ENCODE results near the gene ATP6V1G1. TPM values are rescaled to one million over a fixed set of nuclear protein-coding genes. Genes with fewer than 3 reads are reported as not detected.

ATP6V1G1 gene
- total and polyA plus RNA-seq, 2 experiments from 2014 or later: 166 to 509 TPM

DNA sequence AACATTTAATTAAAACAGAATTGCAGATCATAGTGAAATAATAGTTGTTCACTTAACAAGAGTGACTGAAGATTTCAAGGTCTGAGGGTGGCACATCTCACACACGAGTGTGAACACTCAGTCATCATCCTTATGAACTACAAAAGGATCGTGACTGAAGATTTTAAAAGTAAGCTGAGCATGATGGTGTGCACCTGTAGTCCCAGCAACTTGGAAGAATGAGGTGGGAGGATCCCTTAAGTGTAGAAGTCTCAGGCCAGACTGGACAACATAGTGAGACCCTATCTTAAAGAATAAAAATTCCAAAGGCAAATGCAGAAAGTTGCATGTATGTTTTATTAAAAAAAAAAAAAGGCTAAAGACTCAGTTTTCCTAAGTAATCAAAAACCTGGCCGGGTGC, 22.4 kb upstream of the ATP6V1G1 start:
- Histone ChIP-seq H3K27ac (ENCODE audit: low read depth) (no peak overlapping the region), H3K9me2 (ENCODE audit: insufficient read depth) (no peaks in the 10 kb centered on the region), H3K79me2 (replicated peaks; ENCODE audit: insufficient read depth) (no peaks in the 10 kb centered on the region), H2AFZ (no peak overlapping the region), H3K4me1 (ENCODE audit: insufficient read depth) (no peaks in the 10 kb centered on the region), H3K27me3 (ENCODE audit: insufficient read depth) (no peaks in the 10 kb centered on the region), H4K20me1 (replicated peaks; ENCODE audit: insufficient read depth) (no peaks in the 10 kb centered on the region), H3K4me2 (no peak overlapping the region), H3K36me3 (ENCODE audit: insufficient read depth) (no peaks in the 10 kb centered on the region), H3K4me3 (no peak overlapping the region), H3F3A (replicated peaks; ENCODE audit: low read depth) (no peaks in the 10 kb centered on the region)
- Mint-ChIP-seq H3K9me3 (no peaks in the 10 kb centered on the region), H3K4me1 (no peaks in the 10 kb centered on the region; the same call in 2 of the 3 replicates), H3K27ac (no peak overlapping the region), H3K27me3 (ENCODE audit: insufficient read depth, low read depth, poor library complexity) (peaks cover 3% of the 10 kb centered on the region), H3K36me3 (ENCODE audit: low read depth) (no peaks in the 10 kb centered on the region), H3K4me3 (no peak overlapping the region)
- no peak for DNase-seq (ENCODE audit: low spot score)
- no peak for TF ChIP-seq STAT1 (IDR thresholded peaks at IDR 0.05; ENCODE audit: unreplicated experiment)
- TF ChIP-seq POLR2AphosphoS5 (IDR thresholded peaks at IDR 0.05; ENCODE audit: low read depth): no peak
- TF ChIP-seq, protein P1, sequence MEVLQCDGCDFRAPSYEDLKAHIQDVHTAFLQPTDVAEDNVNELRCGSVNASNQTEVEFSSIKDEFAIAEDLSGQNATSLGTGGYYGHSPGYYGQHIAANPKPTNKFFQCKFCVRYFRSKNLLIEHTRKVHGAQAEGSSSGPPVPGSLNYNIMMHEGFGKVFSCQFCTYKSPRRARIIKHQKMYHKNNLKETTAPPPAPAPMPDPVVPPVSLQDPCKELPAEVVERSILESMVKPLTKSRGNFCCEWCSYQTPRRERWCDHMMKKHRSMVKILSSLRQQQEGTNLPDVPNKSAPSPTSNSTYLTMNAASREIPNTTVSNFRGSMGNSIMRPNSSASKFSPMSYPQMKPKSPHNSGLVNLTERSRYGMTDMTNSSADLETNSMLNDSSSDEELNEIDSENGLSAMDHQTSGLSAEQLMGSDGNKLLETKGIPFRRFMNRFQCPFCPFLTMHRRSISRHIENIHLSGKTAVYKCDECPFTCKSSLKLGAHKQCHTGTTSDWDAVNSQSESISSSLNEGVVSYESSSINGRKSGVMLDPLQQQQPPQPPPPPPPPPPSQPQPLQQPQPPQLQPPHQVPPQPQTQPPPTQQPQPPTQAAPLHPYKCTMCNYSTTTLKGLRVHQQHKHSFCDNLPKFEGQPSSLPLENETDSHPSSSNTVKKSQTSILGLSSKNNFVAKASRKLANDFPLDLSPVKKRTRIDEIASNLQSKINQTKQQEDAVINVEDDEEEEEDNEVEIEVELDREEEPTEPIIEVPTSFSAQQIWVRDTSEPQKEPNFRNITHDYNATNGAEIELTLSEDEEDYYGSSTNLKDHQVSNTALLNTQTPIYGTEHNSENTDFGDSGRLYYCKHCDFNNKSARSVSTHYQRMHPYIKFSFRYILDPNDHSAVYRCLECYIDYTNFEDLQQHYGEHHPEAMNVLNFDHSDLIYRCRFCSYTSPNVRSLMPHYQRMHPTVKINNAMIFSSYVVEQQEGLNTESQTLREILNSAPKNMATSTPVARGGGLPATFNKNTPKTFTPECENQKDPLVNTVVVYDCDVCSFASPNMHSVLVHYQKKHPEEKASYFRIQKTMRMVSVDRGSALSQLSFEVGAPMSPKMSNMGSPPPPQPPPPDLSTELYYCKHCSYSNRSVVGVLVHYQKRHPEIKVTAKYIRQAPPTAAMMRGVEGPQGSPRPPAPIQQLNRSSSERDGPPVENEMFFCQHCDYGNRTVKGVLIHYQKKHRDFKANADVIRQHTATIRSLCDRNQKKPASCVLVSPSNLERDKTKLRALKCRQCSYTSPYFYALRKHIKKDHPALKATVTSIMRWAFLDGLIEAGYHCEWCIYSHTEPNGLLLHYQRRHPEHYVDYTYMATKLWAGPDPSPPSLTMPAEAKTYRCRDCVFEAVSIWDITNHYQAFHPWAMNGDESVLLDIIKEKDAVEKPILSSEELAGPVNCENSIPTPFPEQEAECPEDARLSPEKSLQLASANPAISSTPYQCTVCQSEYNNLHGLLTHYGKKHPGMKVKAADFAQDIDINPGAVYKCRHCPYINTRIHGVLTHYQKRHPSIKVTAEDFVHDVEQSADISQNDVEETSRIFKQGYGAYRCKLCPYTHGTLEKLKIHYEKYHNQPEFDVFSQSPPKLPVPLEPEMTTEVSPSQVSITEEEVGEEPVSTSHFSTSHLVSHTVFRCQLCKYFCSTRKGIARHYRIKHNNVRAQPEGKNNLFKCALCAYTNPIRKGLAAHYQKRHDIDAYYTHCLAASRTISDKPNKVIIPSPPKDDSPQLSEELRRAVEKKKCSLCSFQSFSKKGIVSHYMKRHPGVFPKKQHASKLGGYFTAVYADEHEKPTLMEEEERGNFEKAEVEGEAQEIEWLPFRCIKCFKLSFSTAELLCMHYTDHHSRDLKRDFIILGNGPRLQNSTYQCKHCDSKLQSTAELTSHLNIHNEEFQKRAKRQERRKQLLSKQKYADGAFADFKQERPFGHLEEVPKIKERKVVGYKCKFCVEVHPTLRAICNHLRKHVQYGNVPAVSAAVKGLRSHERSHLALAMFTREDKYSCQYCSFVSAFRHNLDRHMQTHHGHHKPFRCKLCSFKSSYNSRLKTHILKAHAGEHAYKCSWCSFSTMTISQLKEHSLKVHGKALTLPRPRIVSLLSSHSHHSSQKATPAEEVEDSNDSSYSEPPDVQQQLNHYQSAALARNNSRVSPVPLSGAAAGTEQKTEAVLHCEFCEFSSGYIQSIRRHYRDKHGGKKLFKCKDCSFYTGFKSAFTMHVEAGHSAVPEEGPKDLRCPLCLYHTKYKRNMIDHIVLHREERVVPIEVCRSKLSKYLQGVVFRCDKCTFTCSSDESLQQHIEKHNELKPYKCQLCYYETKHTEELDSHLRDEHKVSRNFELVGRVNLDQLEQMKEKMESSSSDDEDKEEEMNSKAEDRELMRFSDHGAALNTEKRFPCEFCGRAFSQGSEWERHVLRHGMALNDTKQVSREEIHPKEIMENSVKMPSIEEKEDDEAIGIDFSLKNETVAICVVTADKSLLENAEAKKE (CRISPR knock-in tag; IDR thresholded peaks at IDR 0.05): no peak
- TF ChIP-seq, protein P2, sequence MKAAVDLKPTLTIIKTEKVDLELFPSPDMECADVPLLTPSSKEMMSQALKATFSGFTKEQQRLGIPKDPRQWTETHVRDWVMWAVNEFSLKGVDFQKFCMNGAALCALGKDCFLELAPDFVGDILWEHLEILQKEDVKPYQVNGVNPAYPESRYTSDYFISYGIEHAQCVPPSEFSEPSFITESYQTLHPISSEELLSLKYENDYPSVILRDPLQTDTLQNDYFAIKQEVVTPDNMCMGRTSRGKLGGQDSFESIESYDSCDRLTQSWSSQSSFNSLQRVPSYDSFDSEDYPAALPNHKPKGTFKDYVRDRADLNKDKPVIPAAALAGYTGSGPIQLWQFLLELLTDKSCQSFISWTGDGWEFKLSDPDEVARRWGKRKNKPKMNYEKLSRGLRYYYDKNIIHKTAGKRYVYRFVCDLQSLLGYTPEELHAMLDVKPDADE (IDR thresholded peaks at IDR 0.05): no peak
- TF ChIP-seq, protein P3, sequence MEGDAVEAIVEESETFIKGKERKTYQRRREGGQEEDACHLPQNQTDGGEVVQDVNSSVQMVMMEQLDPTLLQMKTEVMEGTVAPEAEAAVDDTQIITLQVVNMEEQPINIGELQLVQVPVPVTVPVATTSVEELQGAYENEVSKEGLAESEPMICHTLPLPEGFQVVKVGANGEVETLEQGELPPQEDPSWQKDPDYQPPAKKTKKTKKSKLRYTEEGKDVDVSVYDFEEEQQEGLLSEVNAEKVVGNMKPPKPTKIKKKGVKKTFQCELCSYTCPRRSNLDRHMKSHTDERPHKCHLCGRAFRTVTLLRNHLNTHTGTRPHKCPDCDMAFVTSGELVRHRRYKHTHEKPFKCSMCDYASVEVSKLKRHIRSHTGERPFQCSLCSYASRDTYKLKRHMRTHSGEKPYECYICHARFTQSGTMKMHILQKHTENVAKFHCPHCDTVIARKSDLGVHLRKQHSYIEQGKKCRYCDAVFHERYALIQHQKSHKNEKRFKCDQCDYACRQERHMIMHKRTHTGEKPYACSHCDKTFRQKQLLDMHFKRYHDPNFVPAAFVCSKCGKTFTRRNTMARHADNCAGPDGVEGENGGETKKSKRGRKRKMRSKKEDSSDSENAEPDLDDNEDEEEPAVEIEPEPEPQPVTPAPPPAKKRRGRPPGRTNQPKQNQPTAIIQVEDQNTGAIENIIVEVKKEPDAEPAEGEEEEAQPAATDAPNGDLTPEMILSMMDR (conservative IDR thresholded peaks at IDR 0.05; ENCODE audit: low read depth in 2 of 2): no peak
- no peak for TF ChIP-seq JUNB (IDR thresholded peaks at IDR 0.05; ENCODE audit: unreplicated experiment)
- no peak for TF ChIP-seq EZH2 (IDR thresholded peaks at IDR 0.05; ENCODE audit: low read depth, unreplicated experiment)
- TF ChIP-seq ZNF331 (CRISPR knock-in tag; IDR thresholded peaks at IDR 0.05; ENCODE audit: low read depth): no peak
- TF ChIP-seq EZH2phosphoT487 (IDR thresholded peaks at IDR 0.05; ENCODE audit: unreplicated experiment): no peak
- TF ChIP-seq ZNF114 (CRISPR knock-in tag; IDR thresholded peaks at IDR 0.05): no peak
- TF ChIP-seq, protein P4, sequence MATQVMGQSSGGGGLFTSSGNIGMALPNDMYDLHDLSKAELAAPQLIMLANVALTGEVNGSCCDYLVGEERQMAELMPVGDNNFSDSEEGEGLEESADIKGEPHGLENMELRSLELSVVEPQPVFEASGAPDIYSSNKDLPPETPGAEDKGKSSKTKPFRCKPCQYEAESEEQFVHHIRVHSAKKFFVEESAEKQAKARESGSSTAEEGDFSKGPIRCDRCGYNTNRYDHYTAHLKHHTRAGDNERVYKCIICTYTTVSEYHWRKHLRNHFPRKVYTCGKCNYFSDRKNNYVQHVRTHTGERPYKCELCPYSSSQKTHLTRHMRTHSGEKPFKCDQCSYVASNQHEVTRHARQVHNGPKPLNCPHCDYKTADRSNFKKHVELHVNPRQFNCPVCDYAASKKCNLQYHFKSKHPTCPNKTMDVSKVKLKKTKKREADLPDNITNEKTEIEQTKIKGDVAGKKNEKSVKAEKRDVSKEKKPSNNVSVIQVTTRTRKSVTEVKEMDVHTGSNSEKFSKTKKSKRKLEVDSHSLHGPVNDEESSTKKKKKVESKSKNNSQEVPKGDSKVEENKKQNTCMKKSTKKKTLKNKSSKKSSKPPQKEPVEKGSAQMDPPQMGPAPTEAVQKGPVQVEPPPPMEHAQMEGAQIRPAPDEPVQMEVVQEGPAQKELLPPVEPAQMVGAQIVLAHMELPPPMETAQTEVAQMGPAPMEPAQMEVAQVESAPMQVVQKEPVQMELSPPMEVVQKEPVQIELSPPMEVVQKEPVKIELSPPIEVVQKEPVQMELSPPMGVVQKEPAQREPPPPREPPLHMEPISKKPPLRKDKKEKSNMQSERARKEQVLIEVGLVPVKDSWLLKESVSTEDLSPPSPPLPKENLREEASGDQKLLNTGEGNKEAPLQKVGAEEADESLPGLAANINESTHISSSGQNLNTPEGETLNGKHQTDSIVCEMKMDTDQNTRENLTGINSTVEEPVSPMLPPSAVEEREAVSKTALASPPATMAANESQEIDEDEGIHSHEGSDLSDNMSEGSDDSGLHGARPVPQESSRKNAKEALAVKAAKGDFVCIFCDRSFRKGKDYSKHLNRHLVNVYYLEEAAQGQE (IDR thresholded peaks at IDR 0.05; ENCODE audit: unreplicated experiment): no peak
- no peak for TF ChIP-seq CREB1 (CRISPR knock-in tag; IDR thresholded peaks at IDR 0.05; ENCODE audit: low read depth)
- no peak for TF ChIP-seq NANOG (IDR thresholded peaks at IDR 0.05; ENCODE audit: borderline replicate concordance)
- ATAC-seq: no peak
